HepG2 (cell line): Measurements from ENCODE around the gene PGGT1B. TPM values are rescaled to one million over a fixed set of nuclear protein-coding genes. Genes with fewer than 3 reads are reported as not detected.

Experiments used
- ARID2 ChIP-seq: sonication (generic); formaldehyde crosslinking; IDR thresholded peaks from 2 replicates; pipeline ENCODE4 v1.8.1; 2022; ENCODE audit warnings: mild to moderate bottlenecking, missing genetic modification reagents, borderline replicate concordance
- ARNT2 ChIP-seq: sonication (generic); formaldehyde crosslinking; IDR thresholded peaks from 2 replicates; pipeline ENCODE4 v1.8.0; 2022; ENCODE audit warnings: mild to moderate bottlenecking, low read depth, missing genetic modification reagents, moderate library complexity
- ATF7 ChIP-seq, 2 experiments: fragments of 450-650 bp in 1 of 2; sonication (generic) in 1 of 2; formaldehyde crosslinking in 1 of 2; IDR thresholded peaks; 2 replicates each; pipeline versions ENCODE4 v1.4.0 to v1.6.1; 2016 to 2020; ENCODE audit warnings: antibody characterized with exemption in 1 of 2, mild to moderate bottlenecking in 1 of 2, missing genetic modification reagents in 1 of 2
- CHD2 ChIP-seq: IDR thresholded peaks from 2 replicates; pipeline ENCODE4 v1.6.1; 2011; ENCODE audit warnings: low read depth, low read length, improper control_type of control experiment
- HCFC1 ChIP-seq: fragments of 150-350 bp; IDR thresholded peaks from 2 replicates; pipeline ENCODE4 v1.6.1; 2014; ENCODE audit warnings: low read depth, low read length
- KDM5A ChIP-seq: fragments of 200-600 bp; sonication (generic); IDR thresholded peaks from 2 replicates; pipeline ENCODE4 v1.7.0; 2018; ENCODE audit warnings: antibody characterized with exemption, mild to moderate bottlenecking, low read length, borderline replicate concordance
- KLF13 ChIP-seq: sonication (generic); formaldehyde crosslinking; IDR thresholded peaks from 2 replicates; pipeline ENCODE4 v1.4.0; 2020; ENCODE audit warnings: mild to moderate bottlenecking, missing genetic modification reagents
- MZF1 ChIP-seq: sonication (generic); formaldehyde crosslinking; IDR thresholded peaks from 2 replicates; pipeline ENCODE4 v1.8.1; 2023; ENCODE audit warnings: mild to moderate bottlenecking, missing genetic modification reagents, borderline replicate concordance
- TERF1 ChIP-seq: sonication (generic); formaldehyde crosslinking; IDR thresholded peaks from 2 replicates; pipeline ENCODE4 v1.8.0; 2022; ENCODE audit warnings: mild to moderate bottlenecking, missing genetic modification reagents, moderate library complexity
- ZBED4 ChIP-seq: sonication (generic); formaldehyde crosslinking; IDR thresholded peaks from 2 replicates; pipeline ENCODE4 v1.4.0; 2020; ENCODE audit warnings: missing genetic modification reagents, borderline replicate concordance
- ZMAT5 ChIP-seq: sonication (generic); formaldehyde crosslinking; IDR thresholded peaks from 2 replicates; pipeline ENCODE4 v1.5.0; 2020; ENCODE audit warnings: mild to moderate bottlenecking, low read depth, missing genetic modification reagents, borderline replicate concordance
- ZNF143 ChIP-seq: sonication (generic); formaldehyde crosslinking; IDR thresholded peaks from 2 replicates; pipeline ENCODE4 v1.4.0; 2020; ENCODE audit warnings: missing genetic modification reagents
- ZNF841 ChIP-seq: sonication (generic); formaldehyde crosslinking; IDR thresholded peaks from 2 replicates; pipeline ENCODE4 v1.8.1; 2023; ENCODE audit warnings: missing genetic modification reagents, borderline replicate concordance
- polyA plus RNA-seq, 8 experiments: library from polyadenylated mRNA; depleted of rRNA in 3 of 8; stranded (reverse) in 7 of 8; unstranded in 1 of 8; fragments of >200 nt; fragmentation: Illumina TruSeq in 4 of 8; extraction: Trizol in 4 of 8; gene quantifications; 2 replicates each; pipeline versions ENCODE4 v1.2.1 to v1.2.3, GENCODE V29; 2011 to 2016; ENCODE audit warnings: low read depth in 4 of 8, missing spikeins in 1 of 8, mixed read lengths in 1 of 8; ENCODE audit not compliant: insufficient read depth in 1 of 8
- total RNA-seq, 5 experiments: library from RNA; depleted of rRNA; stranded (reverse); fragments of >200 nt; fragmentation: Illumina TruSeq; extraction: Trizol; gene quantifications; 2 replicates each; pipeline ENCODE4 v1.2.3, GENCODE V29; 2016; ENCODE audit warnings: low read depth in 1 of 5
- TF ChIP-seq, protein P1 (sequence below), 2 experiments: sonication (generic) in 1 of 2; formaldehyde crosslinking in 1 of 2; IDR thresholded peaks; 2 replicates each; pipeline versions ENCODE4 v1.6.1 to v1.9.0; 2014 to 2022; ENCODE audit warnings: antibody characterized with exemption in 1 of 2, borderline replicate concordance in 1 of 2, inconsistent platforms in 1 of 2, low read depth in 1 of 2, missing genetic modification reagents in 1 of 2
- TF ChIP-seq, protein P2 (sequence below): sonication (generic); formaldehyde crosslinking; IDR thresholded peaks from 2 replicates; pipeline ENCODE4 v1.8.1; 2023; ENCODE audit warnings: mild to moderate bottlenecking, moderate library complexity, missing genetic modification reagents

PGGT1B gene
- total and polyA plus RNA-seq, 2 of the 13 experiments (the other 11 are each of a cell fraction or from before 2014, with no cell fraction given) = 2.4 to 42.7 TPM

DNA sequence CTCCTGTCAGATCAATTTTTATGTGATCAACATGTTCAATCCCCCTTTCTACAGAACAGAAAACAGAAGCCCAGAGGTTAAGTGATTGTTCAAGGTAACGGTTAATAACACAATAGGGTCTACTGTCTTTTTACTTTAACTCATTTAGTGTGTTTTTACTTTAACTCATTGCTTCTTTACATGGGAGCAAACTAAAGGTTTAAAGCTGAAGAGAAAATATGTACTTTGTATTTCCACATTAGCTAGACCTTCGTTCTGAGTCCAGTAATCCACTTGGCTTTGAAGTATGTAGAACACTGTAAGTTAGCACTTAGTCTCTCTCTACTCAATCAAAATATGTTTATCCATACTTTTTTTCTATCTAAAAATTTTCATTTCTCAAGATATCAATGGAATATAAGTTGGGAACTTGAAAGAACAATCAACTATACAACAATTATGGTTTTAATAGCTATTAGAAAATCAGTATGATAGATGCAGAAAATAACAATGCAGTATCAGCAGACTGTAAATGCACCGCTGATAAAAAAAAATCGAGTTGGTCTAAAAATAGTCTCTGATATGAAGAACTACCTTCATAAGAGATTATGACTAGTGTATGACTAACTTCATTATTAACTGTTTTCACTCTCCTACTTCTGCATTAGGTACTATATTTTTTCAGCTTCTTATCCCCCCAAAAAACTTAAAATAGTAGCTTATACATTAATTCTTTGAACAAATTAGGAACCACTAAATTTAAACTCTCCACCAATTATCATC lies 20.6 kb downstream of the PGGT1B start (continued):
- TF ChIP-seq ZBED4 = no peak
- TF ChIP-seq ZNF143 = no peak
- no peak for TF ChIP-seq ATF7 (IDR thresholded peaks at IDR 0.05)
- no peak for TF ChIP-seq ATF7 (CRISPR knock-in tag; IDR thresholded peaks at IDR 0.05)
- no peak for TF ChIP-seq CHD2
- TF ChIP-seq HCFC1 = no peak
- no peak for TF ChIP-seq ZNF841 (CRISPR knock-in tag)
- TF ChIP-seq, protein P1, sequence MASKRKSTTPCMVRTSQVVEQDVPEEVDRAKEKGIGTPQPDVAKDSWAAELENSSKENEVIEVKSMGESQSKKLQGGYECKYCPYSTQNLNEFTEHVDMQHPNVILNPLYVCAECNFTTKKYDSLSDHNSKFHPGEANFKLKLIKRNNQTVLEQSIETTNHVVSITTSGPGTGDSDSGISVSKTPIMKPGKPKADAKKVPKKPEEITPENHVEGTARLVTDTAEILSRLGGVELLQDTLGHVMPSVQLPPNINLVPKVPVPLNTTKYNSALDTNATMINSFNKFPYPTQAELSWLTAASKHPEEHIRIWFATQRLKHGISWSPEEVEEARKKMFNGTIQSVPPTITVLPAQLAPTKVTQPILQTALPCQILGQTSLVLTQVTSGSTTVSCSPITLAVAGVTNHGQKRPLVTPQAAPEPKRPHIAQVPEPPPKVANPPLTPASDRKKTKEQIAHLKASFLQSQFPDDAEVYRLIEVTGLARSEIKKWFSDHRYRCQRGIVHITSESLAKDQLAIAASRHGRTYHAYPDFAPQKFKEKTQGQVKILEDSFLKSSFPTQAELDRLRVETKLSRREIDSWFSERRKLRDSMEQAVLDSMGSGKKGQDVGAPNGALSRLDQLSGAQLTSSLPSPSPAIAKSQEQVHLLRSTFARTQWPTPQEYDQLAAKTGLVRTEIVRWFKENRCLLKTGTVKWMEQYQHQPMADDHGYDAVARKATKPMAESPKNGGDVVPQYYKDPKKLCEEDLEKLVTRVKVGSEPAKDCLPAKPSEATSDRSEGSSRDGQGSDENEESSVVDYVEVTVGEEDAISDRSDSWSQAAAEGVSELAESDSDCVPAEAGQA (IDR thresholded peaks at IDR 0.05; ENCODE audit: low read depth) = no peak
- TF ChIP-seq, protein P1 (CRISPR knock-in tag; IDR thresholded peaks at IDR 0.05; ENCODE audit: borderline replicate concordance) = no peak
- TF ChIP-seq, protein P2, sequence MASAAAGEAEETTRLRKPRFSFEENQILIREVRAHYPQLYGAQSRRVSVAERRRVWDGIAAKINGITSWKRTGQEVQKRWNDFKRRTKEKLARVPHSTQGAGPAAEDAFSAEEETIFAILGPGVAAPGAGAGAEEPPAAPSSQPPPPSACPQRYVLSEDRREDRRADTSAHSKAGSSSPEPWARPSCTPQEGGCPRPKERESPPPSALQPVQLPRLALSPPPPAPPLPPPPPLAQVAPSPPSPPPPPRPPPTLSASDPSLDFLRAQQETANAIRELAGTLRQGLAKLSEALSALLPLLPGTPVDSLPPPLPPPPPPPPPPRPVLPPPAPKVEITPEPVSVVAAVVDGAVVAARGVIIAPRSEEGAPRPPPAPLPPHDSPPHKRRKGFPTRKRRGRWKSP (CRISPR knock-in tag) = no peak
- no peak for TF ChIP-seq TERF1 (CRISPR knock-in tag)
- TF ChIP-seq KLF13 (CRISPR knock-in tag) = no peak
- no peak for TF ChIP-seq ZMAT5 (CRISPR knock-in tag)
- TF ChIP-seq KDM5A = no peak
- no peak for TF ChIP-seq MZF1 (CRISPR knock-in tag)
- no peak for TF ChIP-seq ARNT2 (CRISPR knock-in tag)
- TF ChIP-seq ARID2 (CRISPR knock-in tag) = no peak
